Mucosa of rectum (tissue), 2 donors: ENCODE data around the gene MYO10.

Experiments
- H3K27ac ChIP-seq, 2 donors: one replicate each; pipeline ENCODE4 v1.7.0; 2013; ENCODE audit warnings: inconsistent platforms in 2 of 2, low read depth in 2 of 2, low read length in 2 of 2
- H3K27me3 ChIP-seq, 2 donors: one replicate each; pipeline ENCODE4 v1.7.0; 2013; ENCODE audit warnings: low read length in 2 of 2; ENCODE audit not compliant: control insufficient read depth in 2 of 2, insufficient read depth in 2 of 2
- H3K36me3 ChIP-seq, 2 donors: one replicate each; pipeline ENCODE4 v1.7.0; 2013; ENCODE audit warnings: low read length in 2 of 2; ENCODE audit not compliant: control insufficient read depth in 2 of 2, insufficient read depth in 2 of 2
- H3K4me1 ChIP-seq, 2 donors: one replicate each; pipeline ENCODE4 v1.7.0; 2013; ENCODE audit warnings: low read length in 2 of 2, mild to moderate bottlenecking in 1 of 2; ENCODE audit not compliant: control insufficient read depth in 2 of 2, insufficient read depth in 2 of 2
- H3K4me3 ChIP-seq, 2 donors: one replicate each; pipeline ENCODE4 v1.7.0; 2013; ENCODE audit warnings: low read length in 2 of 2
- H3K9ac ChIP-seq, 2 donors: one replicate each; pipeline ENCODE4 v1.7.0; 2013; ENCODE audit warnings: low read length in 2 of 2, low read depth in 1 of 2, mild to moderate bottlenecking in 1 of 2
- H3K9me3 ChIP-seq, 2 donors: one replicate each; pipeline ENCODE4 v1.7.0; 2013; ENCODE audit warnings: low read length in 2 of 2; ENCODE audit not compliant: control insufficient read depth in 2 of 2
- donor health status: healthy.
- donor health status: Normal muscosa, but diverticular disease.

The MYO10 gene

DNA sequence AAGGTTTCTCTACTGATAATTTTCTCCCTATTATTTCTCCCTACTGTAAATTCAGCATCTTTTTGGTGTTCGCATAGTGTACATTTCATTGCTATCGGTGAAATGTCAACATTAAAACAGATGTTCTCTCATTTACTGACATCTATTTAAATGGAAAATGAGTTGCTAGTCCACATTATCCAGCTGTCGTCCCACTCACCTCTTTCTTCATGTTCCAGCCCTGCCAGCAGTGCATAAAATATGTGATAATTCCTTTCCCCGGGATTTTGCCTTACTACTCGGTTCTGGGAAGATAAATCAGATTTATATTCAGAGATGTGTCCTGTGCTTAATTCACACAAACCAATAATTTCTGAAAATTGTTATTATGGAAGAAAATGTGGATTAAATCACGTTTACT, 155.8 kb downstream of the MYO10 start:
- Histone ChIP-seq H3K9ac (no peak overlapping the region), H3K36me3 (peaks cover 25 to 36% of the 10 kb centered on the region in 2 donors)

DNA sequence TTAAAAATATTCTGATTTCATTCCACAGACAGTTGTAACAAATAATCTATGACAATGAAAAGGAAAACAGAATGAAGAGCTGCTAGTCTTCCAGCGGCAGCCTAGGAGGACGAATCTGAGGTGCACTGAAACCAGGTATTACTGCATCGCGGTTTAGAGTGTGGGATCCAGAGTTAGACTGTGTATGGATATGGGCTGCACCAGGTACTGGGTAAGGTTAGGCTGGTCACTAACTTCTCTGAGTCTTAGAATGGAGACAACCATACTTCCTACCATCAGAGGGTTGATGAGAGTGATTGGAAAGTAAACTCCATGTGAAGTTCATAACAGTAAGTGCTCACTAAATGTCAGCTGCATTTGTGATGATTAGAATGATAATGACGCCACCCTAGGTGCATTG, 158.7 kb downstream of the MYO10 start:
- H3K4me3 ChIP-seq: no peak overlapping the region
- H3K27me3 ChIP-seq: no peaks in the 10 kb centered on the region
- H3K27ac ChIP-seq: no peak overlapping the region
- H3K9ac ChIP-seq: no peak overlapping the region
- H3K9me3 ChIP-seq: no peaks in the 10 kb centered on the region
- H3K36me3 ChIP-seq: peaks cover 15 to 23% of the 10 kb centered on the region in 2 donors
- no peaks in the 10 kb centered on the region for H3K4me1 ChIP-seq

More for the DNA sequence above, 155.8 kb downstream of the MYO10 start:
- H3K27ac ChIP-seq: no peak overlapping the region
- H3K9me3 ChIP-seq: no peaks in the 10 kb centered on the region
- H3K4me3 ChIP-seq: no peak overlapping the region
- no peaks in the 10 kb centered on the region for H3K27me3 ChIP-seq
- H3K4me1 ChIP-seq: no peaks in the 10 kb centered on the region

DNA sequence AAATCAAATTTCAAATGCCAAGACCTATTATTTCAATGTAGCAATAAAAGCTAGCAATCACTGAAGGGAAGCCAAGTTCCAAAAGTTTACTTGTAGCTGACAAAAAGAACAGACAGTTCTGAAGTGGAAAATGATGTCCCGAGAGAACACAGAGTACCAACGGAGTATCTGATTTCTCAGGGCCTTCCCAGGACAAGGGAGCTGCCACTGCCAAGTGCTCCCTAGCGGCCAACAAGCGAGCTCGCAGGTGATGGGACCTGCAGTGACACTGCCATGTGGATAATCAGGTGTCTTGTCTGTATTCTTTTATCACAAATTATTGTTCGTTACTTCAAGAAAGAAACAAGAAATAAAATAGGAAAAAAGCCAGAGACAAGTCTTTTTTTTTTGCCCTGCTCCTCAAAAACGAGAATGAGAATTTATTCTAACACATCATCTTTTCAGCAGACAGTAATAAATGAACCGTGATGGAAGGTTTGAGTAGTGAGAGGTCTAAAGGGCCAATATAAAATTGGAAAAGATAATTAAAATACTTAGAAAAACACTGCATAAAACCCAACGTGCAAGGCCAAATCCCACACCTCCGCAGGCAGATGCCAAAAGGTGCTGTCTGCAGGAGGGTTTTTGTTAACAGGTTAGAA, 159.4 kb downstream of the MYO10 start:
- Histone ChIP-seq H3K27me3 (no peaks in the 10 kb centered on the region), H3K27ac (no peak overlapping the region), H3K9me3 (no peaks in the 10 kb centered on the region), H3K4me1 (no peaks in the 10 kb centered on the region), H3K9ac (no peak overlapping the region), H3K4me3 (no peak overlapping the region), H3K36me3 (peaks cover 12 to 22% of the 10 kb centered on the region in 2 donors)

DNA sequence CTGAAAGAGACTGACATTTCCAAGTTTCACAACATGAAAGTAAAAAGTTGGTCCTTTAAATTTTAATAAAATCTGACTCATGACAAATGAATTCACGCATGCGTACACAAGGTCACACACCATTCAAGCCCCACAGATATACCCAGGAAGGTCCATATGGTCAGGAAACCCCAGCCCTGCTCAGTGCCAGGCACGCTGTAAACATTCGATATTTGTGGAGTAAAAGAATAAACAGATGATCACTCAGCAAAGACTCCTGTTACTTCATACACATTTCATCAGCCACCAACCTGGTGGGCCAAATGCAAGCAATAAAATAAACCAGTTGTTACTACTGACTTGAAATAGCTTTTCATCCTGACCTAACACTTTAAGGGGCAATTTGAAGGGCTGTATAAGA, 161.3 kb downstream of the MYO10 start:
- peaks cover 14 to 21% of the 10 kb centered on the region in 2 donors for H3K36me3 ChIP-seq
- H3K9me3 ChIP-seq: no peaks in the 10 kb centered on the region
- no peak overlapping the region for H3K27ac ChIP-seq
- H3K4me1 ChIP-seq: no peaks in the 10 kb centered on the region
- H3K9ac ChIP-seq: no peak overlapping the region
- no peak overlapping the region for H3K4me3 ChIP-seq
- H3K27me3 ChIP-seq: no peaks in the 10 kb centered on the region

DNA sequence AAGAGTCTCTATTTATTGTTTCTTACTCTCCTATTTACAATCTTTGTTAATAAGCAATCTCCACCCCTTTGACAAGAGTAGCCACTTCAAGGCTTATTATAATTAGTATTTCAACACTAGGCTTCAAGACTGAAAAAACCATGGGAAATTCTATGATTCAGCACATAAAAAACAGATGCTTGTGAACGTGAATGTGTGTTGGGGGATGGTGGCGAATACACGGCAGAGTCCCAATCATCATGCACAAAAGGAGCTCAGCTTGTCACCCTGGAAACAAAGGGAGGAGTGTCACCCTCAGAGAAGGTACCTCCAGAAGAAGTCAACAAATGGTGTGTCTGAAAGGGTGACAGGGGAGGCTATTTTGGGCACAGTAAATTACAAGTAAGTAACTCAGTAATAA, 162.1 kb downstream of the MYO10 start:
- Histone ChIP-seq H3K4me3 (no peak overlapping the region), H3K9ac (no peak overlapping the region), H3K9me3 (no peaks in the 10 kb centered on the region), H3K36me3 (peaks cover 11 to 17% of the 10 kb centered on the region in 2 donors), H3K4me1 (no peaks in the 10 kb centered on the region), H3K27me3 (no peaks in the 10 kb centered on the region), H3K27ac (no peak overlapping the region)

DNA sequence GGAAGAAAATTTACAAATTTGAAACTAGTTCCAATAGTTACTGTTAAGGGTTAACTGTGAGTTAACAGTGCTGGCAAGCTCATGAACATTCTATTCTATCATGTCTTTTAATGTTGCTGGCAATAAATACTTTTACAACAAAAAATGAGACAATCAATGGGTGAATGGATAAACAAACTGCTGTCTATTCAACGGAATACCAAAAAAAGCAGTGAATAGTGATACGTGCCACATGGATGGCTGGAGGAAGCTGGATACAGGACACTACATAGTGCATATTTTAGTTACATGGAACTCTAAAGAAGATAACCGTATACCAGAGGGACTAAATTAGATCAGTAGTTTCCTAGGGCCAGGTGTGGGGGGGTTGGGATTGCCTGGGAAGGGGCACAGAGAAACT, 163.5 kb downstream of the MYO10 start:
- H3K27ac ChIP-seq: no peak overlapping the region
- H3K4me1 ChIP-seq: no peaks in the 10 kb centered on the region
- H3K36me3 ChIP-seq: peaks cover 6 to 9% of the 10 kb centered on the region in 2 donors
- no peak overlapping the region for H3K9ac ChIP-seq
- no peaks in the 10 kb centered on the region for H3K9me3 ChIP-seq
- H3K4me3 ChIP-seq: no peak overlapping the region
- H3K27me3 ChIP-seq: no peaks in the 10 kb centered on the region

DNA sequence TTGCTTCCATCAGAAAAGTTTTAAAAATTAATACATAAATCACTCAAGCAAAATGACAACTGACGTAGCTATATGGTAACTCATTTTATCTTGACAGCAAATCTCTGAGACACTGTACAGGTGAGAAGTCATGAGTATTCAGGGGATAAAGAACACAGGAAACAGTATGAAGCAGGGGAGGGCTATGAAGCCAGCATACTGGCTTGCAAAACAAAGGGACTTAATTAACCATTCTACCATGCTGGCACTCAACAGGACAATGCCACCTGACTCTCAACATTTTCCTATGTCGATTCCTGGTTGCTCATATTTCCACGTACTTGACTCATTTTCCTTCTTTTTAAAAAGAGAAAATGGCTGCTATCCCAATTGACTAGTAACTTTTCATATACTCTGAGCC, 167.9 kb downstream of the MYO10 start:
- H3K36me3 ChIP-seq: peaks cover 13 to 19% of the 10 kb centered on the region in 2 donors

DNA sequence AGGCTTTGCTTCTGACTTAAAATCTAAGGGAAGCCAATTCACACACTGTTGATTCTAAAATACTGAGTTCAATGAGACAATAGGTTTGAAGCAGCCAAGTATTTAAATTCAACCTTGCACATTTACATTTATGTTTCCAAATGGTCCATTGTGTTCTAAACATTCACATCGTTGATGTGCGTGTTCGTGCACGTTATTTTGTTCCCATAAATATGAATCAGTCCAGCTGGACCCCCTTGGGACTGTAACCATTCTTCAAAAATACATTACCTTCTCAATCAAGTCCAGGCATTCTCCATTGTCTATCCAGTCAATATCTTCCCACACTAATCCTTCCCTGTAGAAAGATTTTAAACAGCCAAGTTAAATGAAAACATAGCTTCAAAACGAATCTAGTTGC, 172.9 kb downstream of the MYO10 start:
- H3K36me3 ChIP-seq: peaks cover 35 to 36% of the 10 kb centered on the region in 2 donors
- H3K27me3 ChIP-seq: no peaks in the 10 kb centered on the region
- H3K4me1 ChIP-seq: no peaks in the 10 kb centered on the region
- no peak overlapping the region for H3K4me3 ChIP-seq
- H3K9ac ChIP-seq: no peak overlapping the region
- H3K27ac ChIP-seq: no peak overlapping the region
- H3K9me3 ChIP-seq: no peaks in the 10 kb centered on the region

More for the DNA sequence above, 167.9 kb downstream of the MYO10 start:
- no peak overlapping the region for H3K4me3 ChIP-seq
- no peaks in the 10 kb centered on the region for H3K4me1 ChIP-seq
- H3K27me3 ChIP-seq: no peaks in the 10 kb centered on the region
- H3K27ac ChIP-seq: no peak overlapping the region
- no peaks in the 10 kb centered on the region for H3K9me3 ChIP-seq
- H3K9ac ChIP-seq: no peak overlapping the region

DNA sequence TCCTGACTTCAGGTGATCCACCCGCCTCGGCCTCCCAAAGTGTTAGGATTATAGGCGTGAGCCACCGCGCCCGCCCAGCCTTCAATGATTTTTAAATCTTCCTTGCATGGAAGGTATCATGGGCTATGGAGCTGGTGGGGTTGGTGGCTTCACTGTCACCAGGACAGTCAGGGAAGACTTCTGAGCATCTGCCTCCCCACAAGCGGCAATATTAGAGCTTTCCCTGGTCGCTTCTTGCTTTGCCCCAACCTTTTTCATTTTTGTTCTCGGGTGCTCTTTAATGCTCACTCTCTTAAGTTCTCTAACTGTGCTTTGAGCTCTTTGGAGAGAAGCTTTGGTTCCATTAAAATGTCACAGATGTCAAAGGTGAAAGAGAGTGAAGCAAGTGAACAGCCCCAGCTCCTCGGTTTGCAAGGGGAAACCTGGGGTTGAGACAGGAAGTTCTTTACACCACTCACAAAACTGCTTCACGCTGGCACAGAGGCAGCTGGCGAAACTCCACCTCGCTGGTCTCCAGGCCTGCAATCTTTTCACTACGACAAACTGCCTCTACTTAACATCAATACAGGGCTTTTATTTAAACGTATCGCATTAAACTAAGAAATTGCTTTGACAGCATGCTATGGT, 176.8 kb downstream of the MYO10 start:
- Histone ChIP-seq H3K9ac (no peak overlapping the region), H3K4me1 (no peaks in the 10 kb centered on the region), H3K36me3 (peaks cover 38% of the 10 kb centered on the region in 2 donors), H3K9me3 (no peaks in the 10 kb centered on the region), H3K27me3 (no peaks in the 10 kb centered on the region), H3K4me3 (no peak overlapping the region), H3K27ac (no peak overlapping the region)

DNA sequence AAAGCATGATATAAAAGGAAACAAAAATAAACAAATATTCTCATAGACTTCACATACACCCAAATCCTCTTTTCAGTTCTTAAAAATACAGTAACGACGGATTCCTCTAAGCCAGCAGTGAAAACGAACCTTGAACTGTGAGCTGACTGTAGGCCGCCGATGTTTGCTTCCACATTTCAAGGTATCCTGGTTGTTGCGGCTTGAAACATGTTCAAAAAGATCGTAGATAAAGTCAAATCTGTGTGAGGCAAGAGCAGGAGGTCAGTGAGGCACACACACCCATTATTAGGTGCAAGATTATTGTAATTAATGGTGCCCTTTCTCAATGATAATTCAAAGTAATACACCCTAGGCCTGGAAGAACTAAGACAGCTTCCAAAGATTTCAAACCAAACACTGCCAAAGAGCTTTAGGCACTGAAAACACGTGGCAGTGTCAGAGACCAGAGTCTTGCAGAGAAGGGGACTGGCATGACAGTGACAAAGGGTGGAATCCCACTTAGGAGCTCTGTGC, 178.0 kb downstream of the MYO10 start:
- Histone ChIP-seq H3K4me3 (no peak overlapping the region), H3K27me3 (no peaks in the 10 kb centered on the region), H3K9me3 (no peaks in the 10 kb centered on the region), H3K4me1 (no peaks in the 10 kb centered on the region), H3K9ac (no peak overlapping the region), H3K36me3 (peaks cover 32 to 40% of the 10 kb centered on the region in 2 donors), H3K27ac (no peak overlapping the region)
